ENCODE measurements around the gene NPFFR1.
"Not testable (repeated sequence)": the region's sequence is repeated elsewhere in the genome, so short reads cannot be mapped to it uniquely, and the experiment has no call there.

Gene NPFFR1

GRCh38 chr10:70284542-70285475, 1.0 kb upstream of the NPFFR1 start:
- no peak for FAIRE-seq

DNA sequence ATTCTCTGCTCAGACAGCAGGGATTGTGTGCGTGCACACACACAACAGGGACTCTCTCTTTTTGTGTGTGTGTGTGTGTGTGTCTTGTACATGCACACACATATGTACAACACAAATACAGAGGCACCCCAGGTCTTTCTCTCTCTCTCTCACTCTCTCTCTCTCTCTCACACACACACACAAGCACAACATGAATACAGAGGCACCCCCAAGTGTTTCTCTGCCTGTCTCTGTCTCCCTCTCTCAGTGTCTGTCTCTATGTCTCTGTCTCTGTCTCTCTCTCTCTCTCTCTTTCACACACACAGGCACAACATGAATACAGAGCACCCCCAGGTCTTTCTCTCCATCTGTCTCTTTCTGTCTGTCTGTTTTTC, 746 bp downstream of the NPFFR1 start:
- FAIRE-seq = no peak

GRCh38 chr10:70281609-70282008, 2.2 kb downstream of the NPFFR1 start:
- no peak for FAIRE-seq

GRCh38 chr10:70280099-70280498, 3.7 kb downstream of the NPFFR1 start:
- no peak for FAIRE-seq

GRCh38 chr10:70277396-70278030, 6.3 kb downstream of the NPFFR1 start:
- FAIRE-seq = no peak

DNA sequence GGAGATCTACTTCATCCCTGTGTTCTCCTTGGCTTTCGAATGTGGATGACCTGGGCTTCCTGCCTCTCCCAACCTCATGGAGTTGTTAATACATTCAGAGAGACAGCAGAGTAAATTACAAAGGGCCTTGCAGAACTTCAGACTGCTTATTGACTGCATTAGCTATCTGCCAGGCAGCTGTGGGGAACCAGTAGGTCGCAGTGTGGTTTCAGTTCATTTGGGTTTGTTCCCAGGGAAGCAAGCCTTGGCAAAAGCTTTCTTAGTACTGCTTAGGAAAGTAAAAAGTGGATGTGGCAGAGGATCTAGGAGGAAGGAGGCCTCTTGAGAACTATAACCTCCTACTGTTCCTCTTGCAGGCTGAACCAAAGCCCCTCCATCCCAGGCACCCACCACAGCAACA, 9.2 kb downstream of the NPFFR1 start:
- no peak for FAIRE-seq

GRCh38 chr10:70272925-70273316, 10.9 kb downstream of the NPFFR1 start:
- FAIRE-seq = no peak

- no peak for FAIRE-seq
Measured at GRCh38 chr10:70271996-70272924, 11.5 kb downstream of the NPFFR1 start.

DNA sequence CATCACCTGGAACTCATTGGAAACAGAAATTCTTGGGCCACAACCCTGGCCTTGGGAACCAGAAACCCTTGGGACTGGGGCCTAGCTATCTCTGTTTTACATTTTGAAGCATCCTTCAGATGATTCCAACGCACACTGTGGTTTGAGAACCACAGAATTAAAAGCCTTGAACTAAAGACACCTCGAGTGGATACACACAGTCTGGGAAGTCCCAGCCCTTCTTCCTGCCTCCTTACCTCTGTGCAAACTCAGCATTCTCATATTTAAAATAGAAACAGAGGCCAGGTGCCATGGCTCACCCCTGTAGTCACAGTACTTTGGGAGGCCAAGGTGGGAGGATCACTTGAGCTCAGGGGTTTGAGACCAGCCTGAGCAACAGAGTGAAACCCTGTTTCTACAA, 12.9 kb downstream of the NPFFR1 start:
- no peak for FAIRE-seq

DNA sequence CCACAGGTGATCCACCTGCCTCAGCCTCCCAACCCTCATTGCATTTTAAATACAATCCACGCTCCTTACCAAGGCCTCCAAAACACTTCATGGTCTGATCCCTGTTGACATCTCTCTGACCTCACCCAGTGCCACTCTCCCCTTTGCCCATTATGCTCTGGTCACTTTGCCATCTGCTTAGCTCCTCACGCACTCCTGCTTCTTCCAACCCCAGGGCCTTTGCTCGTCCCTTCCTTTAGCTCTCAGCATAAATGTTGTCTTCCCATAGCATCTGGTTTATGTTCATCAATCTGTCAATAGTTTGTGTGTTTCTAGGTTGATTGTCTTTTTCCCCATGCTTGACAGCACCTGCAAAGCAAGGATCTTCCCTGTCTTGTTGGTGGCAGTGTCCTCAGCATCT, 14.1 kb downstream of the NPFFR1 start:
- FAIRE-seq = no peak

GRCh38 chr10:70268376-70268775, 15.4 kb downstream of the NPFFR1 start:
- FAIRE-seq = no peak

DNA sequence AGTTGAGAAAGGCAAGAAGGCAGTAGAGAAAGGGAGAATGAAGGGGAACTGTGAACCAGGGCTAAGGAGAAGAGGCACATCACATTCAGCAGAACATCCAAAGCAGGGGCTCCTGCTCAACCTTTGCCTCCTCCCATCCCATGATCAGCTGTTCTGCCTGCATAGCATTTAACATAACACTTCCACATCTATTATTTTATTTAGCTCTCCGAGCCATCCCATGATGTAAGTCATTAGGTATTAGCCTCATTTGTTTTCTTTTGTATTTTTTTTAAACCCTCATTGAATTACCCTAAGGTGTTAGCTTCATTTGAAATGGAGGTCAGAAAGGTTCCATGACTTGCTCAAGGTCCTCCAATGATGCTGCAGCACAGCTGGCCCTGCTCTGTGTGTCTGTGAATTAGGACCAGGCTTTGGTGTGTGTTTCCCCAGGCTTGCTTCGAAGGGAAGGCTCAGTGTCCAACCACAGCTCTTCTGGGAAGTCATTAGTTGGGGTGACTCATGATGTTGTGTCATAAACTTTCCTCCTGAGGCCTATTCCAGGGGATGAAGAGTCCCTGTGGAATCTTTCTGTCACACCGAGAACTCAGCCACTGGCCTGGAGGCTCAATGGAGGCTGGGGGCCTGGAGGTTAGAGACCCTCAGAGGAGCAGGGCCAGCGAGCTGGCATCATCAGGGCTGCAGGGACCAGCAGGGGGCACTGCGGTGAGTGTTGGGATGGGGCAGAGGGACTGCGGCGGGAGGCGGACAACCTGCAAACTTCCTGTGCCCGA, 16.5 kb downstream of the NPFFR1 start:
- no peak for FAIRE-seq

DNA sequence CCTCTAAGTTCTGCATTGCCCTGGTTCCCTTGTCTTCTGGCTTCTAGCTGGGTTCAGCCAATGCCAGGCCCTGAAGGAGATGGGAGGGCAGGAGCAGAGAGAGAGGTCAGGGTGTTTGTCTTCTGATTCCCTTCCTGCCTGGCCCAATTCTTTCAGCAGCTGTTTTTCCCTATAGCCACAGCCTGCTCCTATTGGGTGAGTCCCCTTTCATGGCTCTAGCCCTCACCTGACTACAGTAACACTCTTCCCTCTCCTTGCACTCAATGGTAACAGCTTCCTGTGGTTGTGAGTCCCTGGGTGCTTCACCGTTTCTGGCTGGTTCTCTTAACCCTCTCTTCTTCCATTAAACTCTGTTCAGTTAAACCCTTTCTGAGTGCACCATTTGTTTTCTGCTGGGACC, 17.1 kb downstream of the NPFFR1 start:
- FAIRE-seq = no peak

DNA sequence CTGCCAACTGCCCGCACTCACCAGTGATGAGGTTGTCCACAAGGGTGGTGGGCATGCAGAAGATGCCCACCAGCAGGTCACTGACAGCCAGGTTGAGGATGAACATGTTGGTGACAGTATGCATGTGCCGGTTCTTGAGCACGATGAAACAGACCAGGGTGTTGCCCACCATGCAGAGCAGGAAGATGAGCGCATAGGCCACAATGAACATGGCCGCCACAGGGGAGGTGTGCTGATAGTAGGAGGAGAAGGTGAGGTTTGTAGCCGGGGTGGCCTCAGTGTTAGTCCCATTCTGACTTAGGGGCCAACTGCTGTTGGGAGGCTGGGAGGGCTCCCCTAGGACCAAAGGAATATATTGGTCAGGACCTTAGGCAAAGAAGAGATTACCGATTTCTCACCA, 17.7 kb downstream of the NPFFR1 start:
- no peak for FAIRE-seq

DNA sequence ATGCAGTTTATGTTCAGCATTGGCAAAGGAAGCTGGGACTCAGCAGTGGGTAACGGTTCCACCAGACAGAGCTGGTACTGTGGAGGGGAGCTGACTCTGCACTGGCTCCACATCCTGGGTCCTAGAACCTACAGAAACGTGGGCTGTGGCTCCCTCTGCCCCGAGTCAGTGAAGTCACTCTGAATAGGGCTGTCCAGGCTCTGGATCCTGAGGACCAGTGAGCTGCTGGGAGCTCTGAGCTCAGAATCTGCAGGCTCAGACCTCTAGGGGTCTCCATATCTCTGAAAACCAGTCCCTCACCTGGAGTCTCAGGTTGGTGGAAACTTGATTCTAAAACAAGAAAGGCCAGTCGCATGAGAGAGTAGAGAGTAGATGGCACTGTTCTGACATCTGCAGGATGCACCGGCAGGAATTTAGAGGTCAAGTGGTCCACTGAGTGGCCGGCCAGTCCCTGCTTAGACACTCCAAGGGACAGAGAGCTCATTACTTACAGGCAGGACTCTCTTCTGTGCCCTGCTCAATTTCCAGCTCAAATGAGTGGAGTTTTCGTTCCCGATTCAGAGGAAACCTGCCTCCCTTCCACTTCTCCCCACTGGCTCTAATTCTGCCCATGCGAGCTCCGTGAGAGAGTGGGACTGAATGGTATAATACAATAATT, 18.6 kb downstream of the NPFFR1 start:
- FAIRE-seq = no peak

DNA sequence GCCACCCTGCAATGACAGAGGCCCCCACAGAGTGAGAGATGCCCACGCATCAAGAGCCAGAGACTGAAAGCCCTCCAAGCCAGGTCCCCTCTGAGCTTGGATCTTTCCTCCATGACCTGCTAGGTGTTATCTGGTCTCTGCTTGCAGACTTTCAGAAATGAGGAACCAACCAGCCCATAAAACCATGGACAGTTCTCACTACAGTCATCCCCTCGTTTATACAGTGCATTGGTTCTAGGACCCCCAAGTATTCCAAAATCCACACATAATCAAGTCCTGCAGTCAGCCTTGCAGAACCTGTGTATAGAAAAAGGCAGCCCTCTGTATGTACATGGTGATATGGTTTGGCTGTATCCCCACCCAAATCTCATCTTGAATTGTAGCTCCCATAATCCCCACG, 23.1 kb downstream of the NPFFR1 start:
- FAIRE-seq = no peak

DNA sequence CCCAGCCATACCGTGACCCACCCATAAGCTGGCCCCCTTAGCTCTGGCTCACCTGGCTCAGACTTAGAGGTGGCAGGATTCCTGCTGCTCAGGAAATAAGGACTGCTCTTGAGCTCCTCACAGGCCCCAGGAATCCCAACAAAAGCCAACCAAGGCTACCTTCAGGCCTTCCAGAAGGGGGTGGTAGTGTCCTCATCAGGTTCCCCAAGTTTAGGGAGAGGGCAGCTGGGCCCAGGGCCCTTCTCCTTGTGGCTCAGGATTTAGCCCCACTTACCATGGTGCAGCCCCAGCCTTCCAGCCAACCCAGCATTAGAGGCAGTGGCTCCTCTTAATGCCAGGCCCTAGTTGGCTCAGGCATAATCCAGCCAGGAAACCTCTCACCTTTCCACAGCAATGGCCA, 23.5 kb downstream of the NPFFR1 start:
- no peak for FAIRE-seq

DNA sequence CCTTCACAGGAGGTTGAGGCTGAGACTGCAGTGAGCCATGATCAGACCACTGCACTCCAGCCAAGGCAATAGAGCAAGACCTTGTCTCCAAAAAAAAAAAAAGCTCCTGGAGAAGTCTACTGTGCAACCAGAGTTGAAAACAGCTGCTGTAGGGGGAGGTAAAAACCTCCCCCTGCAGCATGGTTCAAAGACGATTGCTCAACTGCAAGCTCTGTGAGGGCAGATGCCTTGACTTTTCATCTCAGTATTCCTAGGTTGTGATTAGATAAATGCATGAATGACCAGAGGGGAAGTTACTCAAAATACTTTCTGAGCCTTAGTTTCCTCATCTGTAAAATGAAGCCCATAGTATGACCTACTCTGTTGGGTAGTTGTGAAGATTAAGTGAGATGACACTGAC, 25.6 kb downstream of the NPFFR1 start:
- no peak for FAIRE-seq

- not testable (repeated sequence) for FAIRE-seq
Measured at GRCh38 chr10:70257816-70258215, 26.0 kb downstream of the NPFFR1 start.

DNA sequence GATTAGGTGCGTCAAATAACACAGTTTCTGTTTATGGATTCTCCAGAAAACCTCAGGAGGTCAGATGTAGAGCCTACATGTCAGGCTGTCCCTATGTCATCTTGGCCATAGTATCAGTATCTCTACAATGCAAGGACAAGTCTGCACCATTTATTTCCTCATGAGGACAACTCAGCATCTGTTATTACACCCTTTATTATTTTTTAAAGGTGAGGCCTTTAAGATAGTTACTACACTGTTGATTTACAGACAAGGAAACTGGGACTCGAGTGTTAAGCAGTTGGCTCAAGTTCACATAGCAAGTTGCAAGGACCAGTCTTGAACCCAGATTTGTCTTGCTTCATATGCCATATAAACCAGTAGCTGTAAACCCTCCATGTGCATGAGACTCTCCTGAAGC, 27.3 kb downstream of the NPFFR1 start:
- FAIRE-seq = no peak

DNA sequence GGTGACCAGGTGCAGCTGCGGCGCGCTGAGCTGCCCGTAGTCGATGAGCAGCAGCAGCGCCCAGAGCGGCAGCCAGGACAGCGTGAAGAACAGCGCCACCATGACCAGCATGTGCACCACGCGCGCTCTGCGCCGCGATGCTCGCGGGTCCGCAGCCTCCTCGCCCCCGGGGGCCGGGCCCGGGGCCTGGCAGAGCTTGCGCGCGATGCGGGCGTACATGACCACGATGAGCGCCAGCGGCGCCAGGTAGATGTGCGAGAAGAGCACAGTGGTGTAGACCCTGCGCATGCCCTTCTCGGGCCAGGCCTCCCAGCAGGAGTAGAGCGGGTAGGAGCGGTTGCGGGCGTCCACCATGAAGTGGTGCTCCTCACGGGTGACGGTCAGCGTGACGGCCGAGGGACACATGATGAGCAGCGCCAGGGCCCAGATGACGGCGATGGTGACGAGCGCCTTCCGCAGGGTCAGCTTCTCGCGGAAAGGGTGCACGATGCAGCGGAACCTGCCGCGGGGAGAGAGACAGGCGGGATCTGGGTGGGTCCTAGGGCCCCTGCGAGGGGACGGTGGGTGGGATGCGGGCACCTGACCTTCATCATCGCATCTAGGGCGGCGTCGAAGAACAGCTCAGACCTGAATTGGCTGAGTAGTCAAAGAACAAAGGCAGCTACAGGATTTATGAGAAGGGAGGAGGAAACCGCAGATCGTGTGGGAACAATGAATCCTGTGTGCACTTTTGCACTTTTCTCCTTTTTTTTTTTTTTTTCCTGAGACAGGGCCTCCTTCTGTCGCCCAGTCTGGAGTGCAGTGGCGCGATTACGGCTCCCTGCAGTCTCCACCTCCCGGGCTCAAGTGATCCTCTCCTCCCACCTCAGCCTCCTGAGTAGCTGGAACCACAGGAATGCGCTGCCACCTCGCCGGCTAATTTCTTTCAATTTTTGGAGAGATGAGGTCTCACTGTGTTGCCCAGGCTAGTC, 28.2 kb downstream of the NPFFR1 start:
- no peak for FAIRE-seq

Data from endometrium (tissue), 2 donors.